ENCODE measurements around the gene PAK5.

DNA sequence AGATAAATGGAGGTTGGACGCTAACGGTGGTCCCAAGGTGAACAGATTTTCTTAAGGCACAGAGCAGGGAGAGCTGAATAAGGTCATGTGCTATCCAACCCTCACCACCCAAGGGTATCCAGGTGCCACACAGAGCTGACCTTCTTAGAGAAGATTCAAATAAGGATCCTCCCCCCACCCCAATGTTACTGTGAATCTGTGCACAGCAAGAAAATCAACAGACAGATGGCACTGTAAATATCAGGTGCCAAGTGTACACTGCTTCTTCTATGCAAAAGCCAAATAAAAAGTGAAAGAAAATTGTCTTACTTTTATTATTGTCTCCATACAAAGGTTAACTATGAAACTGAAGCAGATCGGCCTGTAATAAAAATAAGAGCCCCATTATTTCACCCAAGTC is 96.9 kb downstream of the PAK5 start:
- TF ChIP-seq, protein P1, sequence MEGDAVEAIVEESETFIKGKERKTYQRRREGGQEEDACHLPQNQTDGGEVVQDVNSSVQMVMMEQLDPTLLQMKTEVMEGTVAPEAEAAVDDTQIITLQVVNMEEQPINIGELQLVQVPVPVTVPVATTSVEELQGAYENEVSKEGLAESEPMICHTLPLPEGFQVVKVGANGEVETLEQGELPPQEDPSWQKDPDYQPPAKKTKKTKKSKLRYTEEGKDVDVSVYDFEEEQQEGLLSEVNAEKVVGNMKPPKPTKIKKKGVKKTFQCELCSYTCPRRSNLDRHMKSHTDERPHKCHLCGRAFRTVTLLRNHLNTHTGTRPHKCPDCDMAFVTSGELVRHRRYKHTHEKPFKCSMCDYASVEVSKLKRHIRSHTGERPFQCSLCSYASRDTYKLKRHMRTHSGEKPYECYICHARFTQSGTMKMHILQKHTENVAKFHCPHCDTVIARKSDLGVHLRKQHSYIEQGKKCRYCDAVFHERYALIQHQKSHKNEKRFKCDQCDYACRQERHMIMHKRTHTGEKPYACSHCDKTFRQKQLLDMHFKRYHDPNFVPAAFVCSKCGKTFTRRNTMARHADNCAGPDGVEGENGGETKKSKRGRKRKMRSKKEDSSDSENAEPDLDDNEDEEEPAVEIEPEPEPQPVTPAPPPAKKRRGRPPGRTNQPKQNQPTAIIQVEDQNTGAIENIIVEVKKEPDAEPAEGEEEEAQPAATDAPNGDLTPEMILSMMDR (IDR thresholded peaks at IDR 0.05; ENCODE audit: insufficient read depth, low read length, poor library complexity, severe bottlenecking): no peak
- TF ChIP-seq EZH2phosphoT487 (conservative IDR thresholded peaks at IDR 0.05; ENCODE audit: low read length): no peak

Data from SU-DHL-6 (cell line).